D721Med (cell line): ENCODE measurements around the gene OXT.

Source experiments
- DNase-seq: peaks from one replicate; pipeline ENCODE4 v3.0.0; 2011; ENCODE audit warnings: low spot score; ENCODE audit not compliant: insufficient read length
- FAIRE-seq: peaks from 2 replicates; lab custom pipeline; 2011; peaks lifted over from hg19 to GRCh38; lab: Jason Lieb, UNC
- CTCF ChIP-seq: IDR thresholded peaks from 2 replicates; pipeline ENCODE4 v1.5.1; 2012; ENCODE audit warnings: mild to moderate bottlenecking, control low read depth; ENCODE audit not compliant: insufficient read depth; ENCODE audit errors: missing control alignments

Gene OXT

GRCh38 chr20:3093861-3094361 is 22.5 kb downstream of the OXT start:
- DNase-seq: no peak
- no peak for FAIRE-seq
- no peak for TF ChIP-seq CTCF

- no peak for FAIRE-seq
- TF ChIP-seq CTCF: no peak
- no peak for DNase-seq
Observed at GRCh38 chr20:3094848-3095629, 23.6 kb downstream of the OXT start.

- no peak for DNase-seq
- no peak for FAIRE-seq
- TF ChIP-seq CTCF: no peak
Observed at GRCh38 chr20:3100480-3100879, 29.1 kb downstream of the OXT start.

GRCh38 chr20:3101251-3101650 is 29.8 kb downstream of the OXT start:
- FAIRE-seq (no peak), DNase-seq (no peak)
- no peak for TF ChIP-seq CTCF

GRCh38 chr20:3101737-3102574 is 30.5 kb downstream of the OXT start:
- TF ChIP-seq CTCF: no peak
- FAIRE-seq (no peak), DNase-seq (no peak)

- no peak for TF ChIP-seq CTCF
- FAIRE-seq: no peak
- DNase-seq: no peak
Observed at GRCh38 chr20:3102575-3103368, 31.4 kb downstream of the OXT start.
